CD4-positive, CD25-positive, alpha-beta regulatory T cell (primary cell): ENCODE results near the gene DVL2. TPM values are rescaled to one million over a fixed set of nuclear protein-coding genes. Genes with fewer than 3 reads are reported as not detected.
A peak's percentile ranks its signal among the peaks of the same experiment; 100 is the strongest.
"Not testable (repeated sequence)": the region's sequence is repeated elsewhere in the genome, so short reads cannot be mapped to it uniquely, and the experiment has no call there.

Source experiments
- ATAC-seq, 2 donors: fragments of 150-1000 bp; cut with Tn5 transposase; one replicate each; pipeline ENCODE4 v1.10.0; 2021; ENCODE audit warnings: low read depth in 2 of 2, moderate number of reproducible peaks in 2 of 2, moderate library complexity in 1 of 2
- DNase-seq, 3 donors: peaks; one replicate each; pipeline versions ENCODE4 v3.0.0 to v3.0.0-alpha.2; 2012 to 2022; ENCODE audit warnings: mixed read lengths in 1 of 3
- H3K27ac ChIP-seq: one replicate; pipeline ENCODE4 v1.7.0; 2013; ENCODE audit warnings: mild to moderate bottlenecking, low read length; ENCODE audit not compliant: insufficient read depth, poor library complexity, severe bottlenecking
- H3K27me3 ChIP-seq: one replicate; pipeline ENCODE4 v1.7.0; 2013; ENCODE audit warnings: low read length; ENCODE audit not compliant: control insufficient read depth, insufficient read depth
- H3K36me3 ChIP-seq: one replicate; pipeline ENCODE4 v1.7.0; 2013; ENCODE audit warnings: mild to moderate bottlenecking, low read length, moderate library complexity; ENCODE audit not compliant: control insufficient read depth, insufficient read depth
- H3K4me1 ChIP-seq: 2 replicates; pipeline ENCODE4 v1.7.0; 2013; ENCODE audit warnings: mild to moderate bottlenecking, low read length; ENCODE audit not compliant: insufficient read depth, control insufficient read depth, poor library complexity, severe bottlenecking
- H3K4me3 ChIP-seq: one replicate; pipeline ENCODE4 v1.7.0; 2013; ENCODE audit warnings: low read depth, mild to moderate bottlenecking, low read length, moderate library complexity
- H3K9me3 ChIP-seq, 2 experiments: 1 replicate in 1 of 2; 2 replicates in 1 of 2; pipeline ENCODE4 v1.7.0; 2013; ENCODE audit warnings: low read length in 2 of 2, mild to moderate bottlenecking in 1 of 2, moderate library complexity in 1 of 2; ENCODE audit not compliant: control insufficient read depth in 2 of 2
- H3K27ac Mint-ChIP-seq, 3 donors: one replicate each; pipeline ENCODE4 v1.8.0; 2020 to 2022; ENCODE audit warnings: mild to moderate bottlenecking in 3 of 3, mixed read lengths in 3 of 3, moderate library complexity in 2 of 3
- H3K27me3 Mint-ChIP-seq: one replicate; pipeline ENCODE4 v1.8.0; 2022; ENCODE audit warnings: mild to moderate bottlenecking, mixed read lengths
- H3K36me3 Mint-ChIP-seq: one replicate; pipeline ENCODE4 v1.8.0; 2020; ENCODE audit warnings: mixed read lengths
- H3K4me1 Mint-ChIP-seq, 4 donors: one replicate each; pipeline ENCODE4 v1.8.0; 2020 to 2022; ENCODE audit warnings: mixed read lengths in 4 of 4, mild to moderate bottlenecking in 1 of 4
- H3K4me3 Mint-ChIP-seq, 4 donors: one replicate each; pipeline ENCODE4 v1.8.0; 2020 to 2022; ENCODE audit warnings: mild to moderate bottlenecking in 4 of 4, mixed read lengths in 4 of 4, moderate library complexity in 3 of 4
- H3K9me3 Mint-ChIP-seq, 7 donors: one replicate each; pipeline ENCODE4 v1.8.0; 2020 to 2022; ENCODE audit warnings: mixed read lengths in 7 of 7, mild to moderate bottlenecking in 3 of 7, moderate library complexity in 2 of 7
- polyA plus RNA-seq, 4 donors: library from polyadenylated mRNA; unstranded; fragments of 300-500 nt; fragmentation: Illumina TruSeq; gene quantifications; one replicate each; pipeline ENCODE4 v1.2.3, GENCODE V29; 2021
- total RNA-seq: library from RNA; stranded (reverse); gene quantifications from one replicate; pipeline ENCODE4 v1.2.3, GENCODE V29; 2022

DVL2 gene
- total and polyA plus RNA-seq, 5 donors from 2014 or later: 10.5 to 35.8 (median 15.8) TPM

- not testable (repeated sequence) for H3K27ac Mint-ChIP-seq, H3K36me3 Mint-ChIP-seq, DNase-seq, H3K9me3 ChIP-seq, ATAC-seq, H3K9me3 Mint-ChIP-seq, H3K27me3 ChIP-seq, H3K36me3 ChIP-seq, H3K4me3 Mint-ChIP-seq, H3K27ac ChIP-seq, H3K4me3 ChIP-seq
- H3K4me1 Mint-ChIP-seq: peaks cover 0 to 18% (median 10%) of the 10 kb centered on the region in 4 donors
- H3K27me3 Mint-ChIP-seq: peaks cover 17% of the 10 kb centered on the region
- peaks cover 10% of the 10 kb centered on the region for H3K4me1 ChIP-seq
These were observed 52.2 kb downstream of the DVL2 start for GRCh38 chr17:7182101-7182500.

DNA sequence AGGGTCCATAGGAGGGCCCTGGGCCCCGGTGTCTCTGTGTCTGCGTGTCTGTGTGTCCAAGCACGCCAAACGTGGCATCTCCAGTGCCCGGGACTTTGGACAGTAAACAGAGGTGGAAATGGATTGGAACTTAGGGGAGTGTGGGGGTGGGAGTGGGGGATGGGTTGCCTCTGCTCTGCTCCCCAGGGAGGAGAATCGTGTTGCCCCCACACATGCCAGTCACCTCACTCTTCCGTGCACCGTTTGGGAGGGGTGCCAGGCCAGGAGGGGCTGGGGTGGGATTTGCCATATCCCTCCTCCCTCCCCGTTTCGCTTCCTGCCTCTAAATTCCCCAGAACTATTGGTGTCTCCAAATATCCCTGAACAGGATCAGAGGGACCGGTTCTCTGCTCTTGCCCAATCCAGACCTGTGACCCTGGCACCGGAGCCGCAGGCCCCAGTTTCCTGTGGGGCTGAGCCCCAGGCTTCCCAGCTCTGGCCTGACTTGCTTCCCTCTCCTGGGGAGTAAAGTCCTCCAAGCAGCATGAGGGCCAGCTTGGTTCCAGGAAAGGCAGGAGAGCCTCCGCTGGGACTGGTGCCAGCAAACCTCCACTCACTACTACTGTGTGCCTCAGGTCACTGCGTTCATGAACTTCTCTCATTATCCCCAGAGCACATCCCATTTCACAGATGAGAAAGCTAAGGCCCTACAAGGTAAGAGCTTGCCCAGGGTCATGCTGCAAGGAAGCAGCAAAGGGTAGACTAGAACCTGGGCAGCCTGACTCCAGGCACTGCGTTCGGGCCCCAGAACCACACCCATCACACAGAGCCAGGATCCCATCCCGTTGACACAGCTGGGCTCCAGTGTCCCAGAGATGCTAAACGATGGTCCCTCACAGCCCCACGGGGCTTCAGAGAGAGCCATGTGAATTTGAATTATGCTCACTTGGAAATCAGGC, 54.7 kb downstream of the DVL2 start, which contains the start of gene ASGR1:
Gene ASGR1 (minus strand): TSS at position 54 of the 938 bp plus-strand sequence. CDS start 807 bp downstream, outside the sequence.
- H3K27me3 ChIP-seq: peaks cover 16% of the 10 kb centered on the region
- H3K27ac ChIP-seq: no peak within 1 kb of the TSS
- H3K4me3 ChIP-seq: no peak within 1 kb of the TSS
- Mint-ChIP-seq H3K36me3 (no peaks in the 10 kb centered on the region), H3K9me3 (no peaks in the 10 kb centered on the region), H3K4me3 (peak within 1 kb of the TSS in 1 of 4 donors; percentile 76), H3K4me1 (peaks cover 0 to 12% (median 6%) of the 10 kb centered on the region in 4 donors), H3K27ac (no peak within 1 kb of the TSS), H3K27me3 (peaks cover 10% of the 10 kb centered on the region)
- H3K9me3 ChIP-seq: no peaks in the 10 kb centered on the region
- no peaks in the 10 kb centered on the region for H3K36me3 ChIP-seq
- DNase-seq: no peak
- peaks cover 14% of the 10 kb centered on the region for H3K4me1 ChIP-seq
- ATAC-seq: no peak

- Mint-ChIP-seq H3K9me3 (no peaks in the 10 kb centered on the region), H3K36me3 (no peaks in the 10 kb centered on the region), H3K4me1 (peaks cover 0 to 12% (median 6%) of the 10 kb centered on the region in 4 donors), H3K27ac (no peak overlapping the region), H3K27me3 (peaks cover 10% of the 10 kb centered on the region), H3K4me3 (no peak overlapping the region)
- peaks cover 20% of the 10 kb centered on the region for H3K4me1 ChIP-seq
- no peaks in the 10 kb centered on the region for H3K36me3 ChIP-seq
- H3K27ac ChIP-seq: no peak overlapping the region
- peaks cover 18% of the 10 kb centered on the region for H3K27me3 ChIP-seq
- H3K9me3 ChIP-seq: no peaks in the 10 kb centered on the region
- H3K4me3 ChIP-seq: no peak overlapping the region
- ATAC-seq (no peak), DNase-seq (no peak)
These were observed 55.4 kb downstream of the DVL2 start for GRCh38 chr17:7178973-7179316.

GRCh38 chr17:7177954-7178477, 56.3 kb downstream of the DVL2 start:
- H3K9me3 ChIP-seq: no peaks in the 10 kb centered on the region
- peaks cover 20% of the 10 kb centered on the region for H3K4me1 ChIP-seq
- H3K4me3 Mint-ChIP-seq: peak overlapping the region in 3 of 4 donors; percentile 66 to 76 (median 74)
- H3K36me3 ChIP-seq: no peaks in the 10 kb centered on the region
- H3K9me3 Mint-ChIP-seq: no peaks in the 10 kb centered on the region
- H3K27ac Mint-ChIP-seq: peak overlapping the region in 1 of 3 donors; percentile 17
- peaks cover 10% of the 10 kb centered on the region for H3K27me3 Mint-ChIP-seq
- no peaks in the 10 kb centered on the region for H3K36me3 Mint-ChIP-seq
- H3K27ac ChIP-seq: no peak overlapping the region
- no peak for DNase-seq
- peaks cover 0 to 12% (median 4%) of the 10 kb centered on the region in 4 donors for H3K4me1 Mint-ChIP-seq
- peaks cover 18% of the 10 kb centered on the region for H3K27me3 ChIP-seq
- H3K4me3 ChIP-seq: peak overlapping the region; percentile 15
- no peak for ATAC-seq

DNA sequence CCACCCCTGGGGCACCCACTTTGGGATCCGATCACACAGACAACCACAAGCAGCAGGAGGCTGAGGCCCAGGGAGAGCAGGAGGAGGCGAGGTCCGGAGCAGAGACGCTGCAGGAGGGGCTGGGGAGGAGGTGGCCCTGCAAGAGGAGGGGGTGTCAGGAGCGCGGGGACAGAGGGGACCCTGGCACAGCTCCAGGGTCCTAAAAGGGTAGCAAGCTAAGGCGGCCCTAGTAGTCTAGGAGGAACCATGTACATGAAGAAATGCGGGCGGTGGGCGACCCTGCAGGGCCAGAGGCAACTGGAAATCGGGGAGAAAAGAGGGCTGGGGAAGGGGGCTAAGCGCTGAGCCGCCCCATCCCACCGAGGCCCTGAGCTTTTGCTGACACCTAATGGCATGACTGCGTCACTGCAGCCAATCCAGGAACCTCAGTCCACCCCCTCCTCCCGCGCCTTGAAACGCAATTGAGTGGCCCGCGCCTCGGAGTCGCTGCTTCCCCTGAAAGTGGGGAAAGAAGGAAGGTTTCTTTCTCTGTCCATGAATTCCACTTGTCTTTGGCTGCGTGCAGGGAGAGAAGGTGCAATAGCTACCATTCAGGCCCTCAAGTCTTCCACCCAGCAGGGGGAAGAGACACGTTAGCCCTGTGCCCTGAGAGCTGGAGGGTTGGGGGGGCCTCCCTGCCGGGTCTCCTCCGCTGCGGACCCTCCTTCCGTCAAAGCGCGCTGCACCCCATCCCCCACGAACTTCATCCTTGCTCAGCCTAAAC, 56.9 kb downstream of the DVL2 start:
- peaks cover 0 to 12% (median 4%) of the 10 kb centered on the region in 4 donors for H3K4me1 Mint-ChIP-seq
- H3K9me3 Mint-ChIP-seq: no peaks in the 10 kb centered on the region
- DNase-seq (peak; percentile 43 to 57 (median 53)), ATAC-seq (peak; percentile 67 to 73)
- peak overlapping the region in 3 of 4 donors; percentile 66 to 76 (median 74) for H3K4me3 Mint-ChIP-seq
- Histone ChIP-seq H3K9me3 (no peaks in the 10 kb centered on the region), H3K4me1 (peaks cover 20% of the 10 kb centered on the region), H3K27ac (no peak overlapping the region), H3K27me3 (peaks cover 18% of the 10 kb centered on the region), H3K36me3 (no peaks in the 10 kb centered on the region), H3K4me3 (peak overlapping the region; percentile 15)
- no peaks in the 10 kb centered on the region for H3K36me3 Mint-ChIP-seq
- H3K27me3 Mint-ChIP-seq: peaks cover 16% of the 10 kb centered on the region
- H3K27ac Mint-ChIP-seq: peak overlapping the region in 1 of 3 donors; percentile 17

DNA sequence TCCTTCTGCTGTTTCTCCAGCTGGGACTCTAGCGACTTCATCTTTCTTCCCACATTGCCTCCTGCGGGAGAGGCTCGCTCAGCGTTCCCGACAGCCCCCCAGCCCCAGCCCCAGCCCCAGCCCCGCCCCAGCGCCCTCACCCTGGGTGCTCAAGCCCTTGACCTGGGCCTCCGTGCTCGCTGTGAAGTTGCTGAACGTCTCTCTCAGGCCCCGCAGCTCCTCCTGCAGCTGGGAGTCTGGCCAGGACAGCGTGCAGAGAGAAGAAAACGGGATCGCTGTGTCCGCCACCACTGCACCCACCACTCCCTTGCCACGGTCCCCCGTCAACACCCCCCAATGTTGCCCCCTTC, 57.5 kb downstream of the DVL2 start:
- Histone ChIP-seq H3K9me3 (no peaks in the 10 kb centered on the region), H3K4me1 (peaks cover 20% of the 10 kb centered on the region), H3K36me3 (no peaks in the 10 kb centered on the region), H3K27ac (no peak overlapping the region), H3K4me3 (no peak overlapping the region), H3K27me3 (peaks cover 18% of the 10 kb centered on the region)
- H3K4me1 Mint-ChIP-seq: peaks cover 0 to 12% (median 4%) of the 10 kb centered on the region in 4 donors
- no peak overlapping the region for H3K4me3 Mint-ChIP-seq
- H3K36me3 Mint-ChIP-seq: no peaks in the 10 kb centered on the region
- no peaks in the 10 kb centered on the region for H3K9me3 Mint-ChIP-seq
- DNase-seq: no peak
- ATAC-seq: no peak
- peaks cover 17% of the 10 kb centered on the region for H3K27me3 Mint-ChIP-seq
- no peak overlapping the region for H3K27ac Mint-ChIP-seq

- H3K9me3 Mint-ChIP-seq: no peaks in the 10 kb centered on the region
These were observed 58.0 kb downstream of the DVL2 start for GRCh38 chr17:7176107-7176840.

More at GRCh38 chr17:7176107-7176840, 58.0 kb downstream of the DVL2 start:
- DNase-seq (no peak), ATAC-seq (no peak)
- Histone ChIP-seq H3K27ac (no peak overlapping the region), H3K9me3 (no peaks in the 10 kb centered on the region), H3K27me3 (peaks cover 18% of the 10 kb centered on the region), H3K4me1 (peaks cover 20% of the 10 kb centered on the region), H3K36me3 (no peaks in the 10 kb centered on the region), H3K4me3 (no peak overlapping the region)
- Mint-ChIP-seq H3K27me3 (peaks cover 17% of the 10 kb centered on the region), H3K27ac (no peak overlapping the region), H3K4me1 (peaks cover 0 to 12% (median 4%) of the 10 kb centered on the region in 4 donors), H3K4me3 (no peak overlapping the region), H3K36me3 (no peaks in the 10 kb centered on the region)
